Measurements from ENCODE around the gene SLC39A11. TPM values are rescaled to one million over a fixed set of nuclear protein-coding genes. Genes with fewer than 3 reads are reported as not detected.

SLC39A11 gene
- total and polyA plus RNA-seq, 4 donors: 4.6 to 23.3 (median 11.4) TPM

- Histone ChIP-seq H3K27ac (ENCODE audit: low read depth, low read length) (peak overlapping the region; percentile 88), H3K27me3 (ENCODE audit: control insufficient read depth, insufficient read depth, low read length) (no peaks in the 10 kb centered on the region), H3K4me3 (ENCODE audit: low read depth, low read length) (no peak overlapping the region), H3K4me1 (ENCODE audit: control insufficient read depth, insufficient read depth, low read length) (peaks cover 40% of the 10 kb centered on the region), H3K36me3 (ENCODE audit: control insufficient read depth, insufficient read depth, low read length) (no peaks in the 10 kb centered on the region), H3K9me3 (ENCODE audit: control insufficient read depth, insufficient read depth, low read length) (no peaks in the 10 kb centered on the region)
- DNase-seq (ENCODE audit: low read depth in 4 of 6, low spot score in 6 of 6): peak in 1 of 6 donors; percentile 68
- 40% methylated on average over 1 of the region's 4 CpGs for WGBS (ENCODE audit: insufficient coverage)
Observed at GRCh38 chr17:72614476-72614870, 478.0 kb downstream of the SLC39A11 start.

GRCh38 chr17:72613806-72614292 lies 478.6 kb downstream of the SLC39A11 start:
- H3K9me3 ChIP-seq (ENCODE audit: control insufficient read depth, insufficient read depth, low read length): no peaks in the 10 kb centered on the region
- no peaks in the 10 kb centered on the region for H3K36me3 ChIP-seq (ENCODE audit: control insufficient read depth, insufficient read depth, low read length)
- 79% methylated on average over 3 of the region's 3 CpGs for WGBS (ENCODE audit: insufficient coverage)

GRCh38 chr17:72613396-72613795 lies 479.1 kb downstream of the SLC39A11 start:
- H3K27ac ChIP-seq (ENCODE audit: low read depth, low read length): no peak overlapping the region
- WGBS (ENCODE audit: insufficient coverage): 82% methylated on average over 5 of the region's 7 CpGs
- peaks cover 40% of the 10 kb centered on the region for H3K4me1 ChIP-seq (ENCODE audit: control insufficient read depth, insufficient read depth, low read length)
- no peaks in the 10 kb centered on the region for H3K36me3 ChIP-seq (ENCODE audit: control insufficient read depth, insufficient read depth, low read length)
- no peaks in the 10 kb centered on the region for H3K9me3 ChIP-seq (ENCODE audit: control insufficient read depth, insufficient read depth, low read length)
- H3K4me3 ChIP-seq (ENCODE audit: low read depth, low read length): no peak overlapping the region
- H3K27me3 ChIP-seq (ENCODE audit: control insufficient read depth, insufficient read depth, low read length): no peaks in the 10 kb centered on the region
- DNase-seq (ENCODE audit: low read depth in 4 of 6, low spot score in 6 of 6): no peak

More at GRCh38 chr17:72613806-72614292, 478.6 kb downstream of the SLC39A11 start:
- no peak for DNase-seq (ENCODE audit: low read depth in 4 of 6, low spot score in 6 of 6)
- Histone ChIP-seq H3K4me1 (ENCODE audit: control insufficient read depth, insufficient read depth, low read length) (peaks cover 40% of the 10 kb centered on the region), H3K27me3 (ENCODE audit: control insufficient read depth, insufficient read depth, low read length) (no peaks in the 10 kb centered on the region), H3K27ac (ENCODE audit: low read depth, low read length) (peak overlapping the region; percentile 34), H3K4me3 (ENCODE audit: low read depth, low read length) (no peak overlapping the region)

GRCh38 chr17:72611172-72611571 lies 481.3 kb downstream of the SLC39A11 start:
- Histone ChIP-seq H3K27me3 (ENCODE audit: control insufficient read depth, insufficient read depth, low read length) (no peaks in the 10 kb centered on the region), H3K4me3 (ENCODE audit: low read depth, low read length) (no peak overlapping the region), H3K36me3 (ENCODE audit: control insufficient read depth, insufficient read depth, low read length) (no peaks in the 10 kb centered on the region), H3K9me3 (ENCODE audit: control insufficient read depth, insufficient read depth, low read length) (peaks cover 1% of the 10 kb centered on the region), H3K4me1 (ENCODE audit: control insufficient read depth, insufficient read depth, low read length) (peaks cover 22% of the 10 kb centered on the region), H3K27ac (ENCODE audit: low read depth, low read length) (no peak overlapping the region)
- 67% methylated on average over 7 of the region's 9 CpGs for WGBS (ENCODE audit: insufficient coverage)
- no peak for DNase-seq (ENCODE audit: low read depth in 4 of 6, low spot score in 6 of 6)

GRCh38 chr17:72609501-72609900 lies 483.0 kb downstream of the SLC39A11 start:
- Histone ChIP-seq H3K27ac (ENCODE audit: low read depth, low read length) (no peak overlapping the region), H3K4me3 (ENCODE audit: low read depth, low read length) (no peak overlapping the region), H3K4me1 (ENCODE audit: control insufficient read depth, insufficient read depth, low read length) (peaks cover 13% of the 10 kb centered on the region), H3K36me3 (ENCODE audit: control insufficient read depth, insufficient read depth, low read length) (no peaks in the 10 kb centered on the region), H3K9me3 (ENCODE audit: control insufficient read depth, insufficient read depth, low read length) (peaks cover 1% of the 10 kb centered on the region), H3K27me3 (ENCODE audit: control insufficient read depth, insufficient read depth, low read length) (no peaks in the 10 kb centered on the region)
- no CpG with 5 or more reads among the region's 2 CpGs for WGBS (ENCODE audit: insufficient coverage)
- DNase-seq (ENCODE audit: low read depth in 4 of 6, low spot score in 6 of 6): peak in 1 of 6 donors; percentile 43

- WGBS (ENCODE audit: insufficient coverage): no CpG with 5 or more reads among the region's 2 CpGs
Observed at GRCh38 chr17:72608436-72608835, 484.1 kb downstream of the SLC39A11 start.

GRCh38 chr17:72606656-72607055 lies 485.8 kb downstream of the SLC39A11 start:
- DNase-seq (ENCODE audit: low read depth in 4 of 6, low spot score in 6 of 6): no peak
- H3K9me3 ChIP-seq (ENCODE audit: control insufficient read depth, insufficient read depth, low read length): peaks cover 1% of the 10 kb centered on the region
- H3K4me3 ChIP-seq (ENCODE audit: low read depth, low read length): no peak overlapping the region
- no peaks in the 10 kb centered on the region for H3K36me3 ChIP-seq (ENCODE audit: control insufficient read depth, insufficient read depth, low read length)
- no peaks in the 10 kb centered on the region for H3K27me3 ChIP-seq (ENCODE audit: control insufficient read depth, insufficient read depth, low read length)
- peaks cover 12% of the 10 kb centered on the region for H3K4me1 ChIP-seq (ENCODE audit: control insufficient read depth, insufficient read depth, low read length)
- no peak overlapping the region for H3K27ac ChIP-seq (ENCODE audit: low read depth, low read length)

More at GRCh38 chr17:72608436-72608835, 484.1 kb downstream of the SLC39A11 start:
- H3K27ac ChIP-seq (ENCODE audit: low read depth, low read length): no peak overlapping the region
- H3K4me1 ChIP-seq (ENCODE audit: control insufficient read depth, insufficient read depth, low read length): peaks cover 10% of the 10 kb centered on the region
- peaks cover 1% of the 10 kb centered on the region for H3K9me3 ChIP-seq (ENCODE audit: control insufficient read depth, insufficient read depth, low read length)
- H3K36me3 ChIP-seq (ENCODE audit: control insufficient read depth, insufficient read depth, low read length): no peaks in the 10 kb centered on the region
- no peaks in the 10 kb centered on the region for H3K27me3 ChIP-seq (ENCODE audit: control insufficient read depth, insufficient read depth, low read length)
- H3K4me3 ChIP-seq (ENCODE audit: low read depth, low read length): no peak overlapping the region
- DNase-seq (ENCODE audit: low read depth in 4 of 6, low spot score in 6 of 6): no peak

GRCh38 chr17:72605543-72605942 lies 486.9 kb downstream of the SLC39A11 start:
- peaks cover 12% of the 10 kb centered on the region for H3K4me1 ChIP-seq (ENCODE audit: control insufficient read depth, insufficient read depth, low read length)
- peaks cover 1% of the 10 kb centered on the region for H3K9me3 ChIP-seq (ENCODE audit: control insufficient read depth, insufficient read depth, low read length)
- no peak for DNase-seq (ENCODE audit: low read depth in 4 of 6, low spot score in 6 of 6)
- H3K27me3 ChIP-seq (ENCODE audit: control insufficient read depth, insufficient read depth, low read length): no peaks in the 10 kb centered on the region
- H3K4me3 ChIP-seq (ENCODE audit: low read depth, low read length): no peak overlapping the region
- no peak overlapping the region for H3K27ac ChIP-seq (ENCODE audit: low read depth, low read length)
- no peaks in the 10 kb centered on the region for H3K36me3 ChIP-seq (ENCODE audit: control insufficient read depth, insufficient read depth, low read length)
- WGBS (ENCODE audit: insufficient coverage): no CpG with 5 or more reads among the region's 1 CpG

GRCh38 chr17:72604518-72604917 lies 488.0 kb downstream of the SLC39A11 start:
- DNase-seq (ENCODE audit: low read depth in 4 of 6, low spot score in 6 of 6): no peak
- Histone ChIP-seq H3K4me1 (ENCODE audit: control insufficient read depth, insufficient read depth, low read length) (peaks cover 12% of the 10 kb centered on the region), H3K4me3 (ENCODE audit: low read depth, low read length) (no peak overlapping the region), H3K9me3 (ENCODE audit: control insufficient read depth, insufficient read depth, low read length) (peaks cover 1% of the 10 kb centered on the region), H3K36me3 (ENCODE audit: control insufficient read depth, insufficient read depth, low read length) (no peaks in the 10 kb centered on the region), H3K27ac (ENCODE audit: low read depth, low read length) (no peak overlapping the region), H3K27me3 (ENCODE audit: control insufficient read depth, insufficient read depth, low read length) (no peaks in the 10 kb centered on the region)
- WGBS (ENCODE audit: insufficient coverage): 74% methylated on average over 10 of the region's 11 CpGs

- H3K27ac ChIP-seq (ENCODE audit: low read depth, low read length): no peak overlapping the region
- 90% methylated on average over 4 of the region's 7 CpGs for WGBS (ENCODE audit: insufficient coverage)
- H3K27me3 ChIP-seq (ENCODE audit: control insufficient read depth, insufficient read depth, low read length): no peaks in the 10 kb centered on the region
- peaks cover 1% of the 10 kb centered on the region for H3K9me3 ChIP-seq (ENCODE audit: control insufficient read depth, insufficient read depth, low read length)
- peaks cover 12% of the 10 kb centered on the region for H3K4me1 ChIP-seq (ENCODE audit: control insufficient read depth, insufficient read depth, low read length)
- no peak overlapping the region for H3K4me3 ChIP-seq (ENCODE audit: low read depth, low read length)
- no peaks in the 10 kb centered on the region for H3K36me3 ChIP-seq (ENCODE audit: control insufficient read depth, insufficient read depth, low read length)
- DNase-seq (ENCODE audit: low read depth in 4 of 6, low spot score in 6 of 6): no peak
Observed at GRCh38 chr17:72603420-72604242, 488.9 kb downstream of the SLC39A11 start.
